SK-N-MC (cell line): ENCODE data around the gene GIPC3.

ENCODE experiments used
- DNase-seq: peaks from one replicate; pipeline ENCODE4 v3.0.0-alpha.2; 2011; ENCODE audit warnings: low read depth, low spot score
- H3K27ac ChIP-seq: fragments of 200-600 bp; sonication (generic); 2 replicates; pipeline ENCODE4 v1.5.1; 2016; ENCODE audit warnings: mixed run types
- H3K36me3 ChIP-seq: fragments of 200-600 bp; sonication (generic); 2 replicates; pipeline ENCODE4 v1.6.1; 2017; ENCODE audit warnings: antibody characterized with exemption, low read length, mixed read lengths; ENCODE audit not compliant: insufficient read depth
- H3K4me3 ChIP-seq: fragments of 200-600 bp; sonication (generic); 2 replicates; pipeline ENCODE4 v1.5.1; 2016
- H3K9ac ChIP-seq: fragments of 200-600 bp; sonication (generic); 2 replicates; pipeline ENCODE4 v1.8.0; 2017; ENCODE audit warnings: mixed run types, mixed read lengths; ENCODE audit not compliant: insufficient read length
- H3K9me3 ChIP-seq: fragments of 200-600 bp; sonication (generic); 2 replicates; pipeline ENCODE4 v1.6.1; 2017; ENCODE audit warnings: low read depth, mild to moderate bottlenecking, antibody characterized with exemption, low read length, moderate library complexity, mixed read lengths
- EZH2 ChIP-seq: fragments of 200-600 bp; sonication (generic); IDR thresholded peaks from one replicate; pipeline ENCODE4 v1.6.1; 2017; ENCODE audit warnings: antibody characterized with exemption
- FOXP2 ChIP-seq: optimal IDR thresholded peaks from 2 replicates; pipeline ENCODE3; 2011; ENCODE audit warnings: mild to moderate bottlenecking, moderate library complexity; ENCODE audit not compliant: insufficient read depth; ENCODE audit errors: extremely low read length, control extremely low read depth
- POLR2AphosphoS5 ChIP-seq: IDR thresholded peaks from 2 replicates; pipeline ENCODE4 v1.6.1; 2012; ENCODE audit warnings: mild to moderate bottlenecking, low read depth, low read length, borderline replicate concordance

GIPC3 gene

DNA sequence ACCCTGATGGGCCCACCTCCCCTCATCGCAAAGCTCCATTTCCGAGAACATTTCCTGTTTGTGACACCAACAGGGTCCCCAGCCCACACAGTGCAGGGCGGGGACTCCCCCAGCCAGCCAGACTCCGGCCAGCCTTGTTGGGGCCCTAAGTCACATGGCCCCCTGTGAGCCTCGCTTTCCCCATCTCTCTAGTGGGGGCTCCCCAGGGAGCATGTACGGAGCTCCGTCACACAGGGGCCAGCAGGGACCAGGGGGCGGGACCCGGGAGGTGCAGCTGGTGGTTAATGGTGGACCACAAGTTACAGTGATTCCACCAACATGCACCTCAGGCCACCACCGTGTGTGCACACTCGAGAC is 19.7 kb downstream of the GIPC3 start:
- H3K27ac ChIP-seq: no peak overlapping the region
- no peak overlapping the region for H3K4me3 ChIP-seq
- no peak overlapping the region for H3K9ac ChIP-seq
- H3K9me3 ChIP-seq: no peaks in the 10 kb centered on the region
- TF ChIP-seq POLR2AphosphoS5: no peak
- no peak for TF ChIP-seq FOXP2
- DNase-seq: no peak
- H3K36me3 ChIP-seq: no peaks in the 10 kb centered on the region

GRCh38 chr19:3605361-3605760 is 20.1 kb downstream of the GIPC3 start:
- DNase-seq: no peak
- Histone ChIP-seq H3K4me3 (no peak overlapping the region), H3K9ac (no peak overlapping the region), H3K36me3 (no peaks in the 10 kb centered on the region), H3K9me3 (no peaks in the 10 kb centered on the region), H3K27ac (no peak overlapping the region)
- no peak for TF ChIP-seq FOXP2
- TF ChIP-seq POLR2AphosphoS5: no peak
- no peak for TF ChIP-seq EZH2

DNA sequence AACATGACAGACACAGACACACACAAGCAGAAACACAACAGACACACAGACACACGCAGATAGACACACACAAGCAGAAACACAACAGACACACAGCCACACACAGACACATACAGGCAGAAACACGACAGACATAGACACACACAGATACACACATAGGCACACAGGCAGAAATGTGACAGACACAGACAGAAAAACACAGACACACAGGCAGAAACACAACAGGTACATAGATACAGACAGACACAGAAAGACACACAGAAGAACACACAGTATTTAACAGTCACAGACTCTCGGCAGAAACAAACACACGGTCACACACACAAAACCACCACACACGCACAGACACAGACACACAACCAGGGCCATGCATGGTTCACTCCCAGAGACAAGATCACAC is 20.5 kb downstream of the GIPC3 start:
- Histone ChIP-seq H3K9me3 (no peaks in the 10 kb centered on the region), H3K36me3 (no peaks in the 10 kb centered on the region), H3K4me3 (no peak overlapping the region), H3K27ac (no peak overlapping the region), H3K9ac (no peak overlapping the region)
- no peak for DNase-seq
- TF ChIP-seq FOXP2: no peak
- no peak for TF ChIP-seq POLR2AphosphoS5
- no peak for TF ChIP-seq EZH2

GRCh38 chr19:3606174-3606689 is 21.0 kb downstream of the GIPC3 start:
- no peak overlapping the region for H3K9ac ChIP-seq
- no peak for TF ChIP-seq POLR2AphosphoS5
- no peak for TF ChIP-seq FOXP2
- TF ChIP-seq EZH2: no peak
- H3K36me3 ChIP-seq: no peaks in the 10 kb centered on the region; the same call in 1 of the 2 replicates
- no peak overlapping the region for H3K27ac ChIP-seq
- no peak overlapping the region for H3K4me3 ChIP-seq
- DNase-seq: no peak
- H3K9me3 ChIP-seq: no peaks in the 10 kb centered on the region

DNA sequence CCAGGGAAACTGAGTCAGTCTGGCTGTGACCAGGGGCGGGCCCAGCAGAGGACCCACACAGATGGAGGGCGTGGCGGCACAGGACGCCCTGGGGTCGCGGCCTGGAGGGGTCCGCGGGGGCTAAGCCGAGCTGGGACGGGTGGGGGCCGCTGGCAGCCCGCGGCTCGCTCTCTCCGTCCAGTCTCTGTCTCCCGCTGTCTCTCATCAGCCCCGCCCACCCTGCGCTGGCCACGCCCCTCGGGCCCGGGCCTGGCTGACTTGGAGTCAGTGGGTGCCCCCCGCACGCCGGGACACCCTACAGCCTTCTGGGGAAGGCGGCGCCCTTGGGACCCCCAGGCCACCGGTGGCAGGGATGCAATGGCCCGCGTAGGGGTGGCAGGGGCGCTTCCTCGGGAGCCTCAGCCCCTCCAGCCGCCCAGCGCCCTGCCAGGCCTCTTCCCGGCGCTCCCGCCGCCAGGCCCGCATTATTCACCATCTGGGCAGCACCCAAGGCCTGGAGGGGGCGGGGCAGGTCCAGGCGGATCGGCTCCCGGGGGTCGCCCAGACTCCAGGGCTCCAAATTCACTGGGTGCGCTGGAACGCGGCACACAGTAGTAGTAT is 21.5 kb downstream of the GIPC3 start, which contains the start of gene TBXA2R:
TSS of gene TBXA2R (minus strand) at position 186 of the 600 bp plus-strand sequence. CDS start 6,241 bp downstream, outside the sequence.
- no peak within 1 kb of the TSS for H3K27ac ChIP-seq
- TF ChIP-seq POLR2AphosphoS5 (no peak), FOXP2 (no peak), EZH2 (no peak)
- no peaks in the 10 kb centered on the region; the same call in 1 of the 2 replicates for H3K36me3 ChIP-seq
- H3K9me3 ChIP-seq: no peaks in the 10 kb centered on the region
- DNase-seq: no peak
- no peak within 1 kb of the TSS for H3K9ac ChIP-seq
- H3K4me3 ChIP-seq: no peak within 1 kb of the TSS

DNA sequence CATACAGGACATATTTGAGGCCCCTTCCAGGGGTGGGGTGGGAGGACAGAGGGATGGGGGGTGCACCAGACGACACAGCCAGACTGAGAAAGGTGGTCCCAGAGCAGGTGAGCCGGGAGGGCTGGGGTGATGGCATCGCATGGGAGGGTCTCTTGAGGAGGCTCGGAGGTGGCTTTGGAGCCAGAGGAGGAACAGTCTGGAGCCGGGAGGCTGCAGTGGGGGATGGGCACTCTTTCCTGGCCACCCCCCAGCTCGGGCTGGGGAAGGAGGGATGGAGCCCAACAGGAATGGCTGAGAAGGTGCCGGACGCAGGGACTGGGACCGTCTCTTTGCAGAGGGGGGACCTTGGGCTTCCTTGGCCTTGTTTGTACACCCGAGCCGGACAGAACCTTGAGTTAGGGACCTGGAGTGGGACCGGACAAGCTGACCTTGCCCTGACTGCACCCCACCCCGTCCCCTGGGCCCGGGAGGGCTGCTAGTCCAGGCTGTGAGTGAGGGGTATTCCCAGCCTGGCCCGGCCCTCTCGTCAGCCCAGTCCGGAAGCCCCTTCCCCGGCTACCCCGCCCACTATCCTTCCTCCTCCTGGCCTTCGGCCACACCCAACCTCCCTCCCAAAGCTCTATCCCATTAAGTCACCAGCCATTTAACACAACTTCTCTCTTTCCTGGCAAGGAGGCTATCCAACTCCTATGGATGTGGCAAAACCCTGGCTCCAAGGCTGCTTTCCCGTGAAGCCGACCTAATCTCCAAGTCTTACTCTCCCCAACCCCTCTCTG is 22.2 kb downstream of the GIPC3 start:
- Histone ChIP-seq H3K36me3 (no peaks in the 10 kb centered on the region; the same call in 1 of the 2 replicates), H3K9ac (no peak overlapping the region), H3K4me3 (no peak overlapping the region), H3K9me3 (no peaks in the 10 kb centered on the region), H3K27ac (no peak overlapping the region)
- DNase-seq: no peak
- TF ChIP-seq FOXP2 (no peak), POLR2AphosphoS5 (peak; percentile 19; the same call in 1 of the 2 replicates), EZH2 (no peak)

- Histone ChIP-seq H3K27ac (no peak overlapping the region), H3K36me3 (no peaks in the 10 kb centered on the region; the same call in 1 of the 2 replicates), H3K9me3 (no peaks in the 10 kb centered on the region), H3K4me3 (no peak overlapping the region), H3K9ac (no peak overlapping the region)
- TF ChIP-seq EZH2 (no peak), POLR2AphosphoS5 (no peak), FOXP2 (no peak)
- no peak for DNase-seq
These were observed 22.9 kb downstream of the GIPC3 start for GRCh38 chr19:3608079-3608641.

DNA sequence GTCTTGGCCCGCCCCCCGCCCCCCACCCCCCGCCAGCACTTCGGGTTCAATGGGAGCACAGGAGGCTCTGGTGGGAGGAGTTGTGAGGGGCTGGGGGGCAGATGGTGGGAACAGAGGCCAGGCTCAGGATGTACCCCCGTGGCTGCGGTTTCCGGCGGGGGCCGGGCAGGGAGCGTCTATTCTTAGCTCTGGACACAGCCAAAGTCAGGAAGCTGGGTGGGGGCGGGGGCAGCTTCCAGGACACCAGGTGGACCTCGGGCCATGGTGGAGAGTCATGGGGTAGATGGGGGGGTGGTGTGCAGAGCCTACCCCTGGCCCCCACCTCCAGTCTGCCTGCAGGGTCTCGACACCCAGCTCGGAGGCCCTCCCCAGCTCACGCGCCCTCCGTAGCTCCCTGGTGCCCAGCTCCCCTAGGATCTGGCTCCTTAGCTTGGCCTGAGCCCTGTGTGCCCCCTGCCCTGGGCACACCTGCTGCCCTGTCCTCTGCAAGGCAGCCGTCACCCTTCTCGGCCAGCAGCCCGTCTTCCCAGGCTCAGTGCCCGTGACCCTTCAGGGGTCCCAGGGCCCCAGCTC is 23.6 kb downstream of the GIPC3 start:
- Histone ChIP-seq H3K36me3 (no peaks in the 10 kb centered on the region; the same call in 1 of the 2 replicates), H3K9me3 (no peaks in the 10 kb centered on the region), H3K9ac (no peak overlapping the region), H3K4me3 (no peak overlapping the region), H3K27ac (no peak overlapping the region)
- DNase-seq: no peak
- TF ChIP-seq EZH2 (no peak), FOXP2 (no peak), POLR2AphosphoS5 (no peak)
